Endothelial cell of umbilical vein (primary cell): ENCODE measurements around the gene GAL. TPM values are rescaled to one million over a fixed set of nuclear protein-coding genes. Genes with fewer than 3 reads are reported as not detected.

Experiments used
- BruUV-seq: library from RNA; stranded (reverse); fragments of 400-500 nt; replicated peaks from 2 replicates; lab custom pipeline; 2021; lab: Mats Ljungman, UMichigan
- CTCF ChIA-PET: fragments of 300-600, 350-600 bp; sonication (Branson Sonifier 250); formaldehyde crosslinking; loops from one replicate; lab custom pipeline; 2021; ENCODE audit warnings: antibody characterized with exemption, inconsistent platforms; lab: Charles Lee
- POLR2A ChIA-PET: fragments of 300-600, 350-600 bp; sonication (Branson Sonifier 250); formaldehyde crosslinking; loops from one replicate; lab custom pipeline; 2021; ENCODE audit warnings: antibody characterized with exemption, inconsistent platforms; lab: Charles Lee
- DNase-seq: peaks from one replicate; pipeline ENCODE4 v3.0.0-alpha.2; 2011; ENCODE audit warnings: low read depth, low spot score
- FAIRE-seq: peaks from 2 replicates; lab custom pipeline; 2011; peaks lifted over from hg19 to GRCh38; lab: Jason Lieb, UNC
- H2AFZ ChIP-seq: 2 replicates; pipeline ENCODE4 v1.6.0; 2012; ENCODE audit warnings: low read depth, low read length, control low read depth, inconsistent platforms
- H3K27ac ChIP-seq: 2 replicates; pipeline ENCODE4 v1.5.1; 2011; ENCODE audit warnings: low read depth, mild to moderate bottlenecking, control low read depth, low read length, moderate library complexity; ENCODE audit not compliant: insufficient read depth
- H3K27me3 ChIP-seq, 2 experiments: 2 replicates each; pipeline versions ENCODE4 v1.6.0 to v1.6.1; 2011; ENCODE audit warnings: low read length in 2 of 2, mixed read lengths in 1 of 2; ENCODE audit not compliant: control insufficient read depth in 2 of 2, insufficient read depth in 2 of 2
- H3K36me3 ChIP-seq, 2 experiments: 2 replicates in 1 of 2; 3 replicates in 1 of 2; pipeline ENCODE4 v1.5.1; 2011; ENCODE audit warnings: low read length in 2 of 2, mild to moderate bottlenecking in 1 of 2, moderate library complexity in 1 of 2; ENCODE audit not compliant: control insufficient read depth in 2 of 2, insufficient read depth in 2 of 2; ENCODE audit errors: extremely low read depth in 1 of 2
- H3K4me1 ChIP-seq: 3 replicates; pipeline ENCODE4 v1.5.1; 2011; ENCODE audit warnings: mild to moderate bottlenecking, low read length; ENCODE audit not compliant: control insufficient read depth, insufficient read depth; ENCODE audit errors: extremely low read depth
- H3K4me2 ChIP-seq: 2 replicates; pipeline ENCODE4 v1.6.1; 2011; ENCODE audit warnings: low read length, control low read depth, mixed read lengths; ENCODE audit not compliant: insufficient read depth
- H3K4me3 ChIP-seq, 3 experiments: fragments of 200-600 bp in 1 of 3; sonication (generic), shearing (Covaris generic) in 1 of 3; replicated peaks in 1 of 3; 2 replicates each; pipeline ENCODE4 v1.5.1; 2011 to 2016; ENCODE audit warnings: control low read depth in 3 of 3, low read length in 3 of 3, mild to moderate bottlenecking in 2 of 3, inconsistent platforms in 1 of 3, low read depth in 1 of 3, moderate library complexity in 1 of 3; ENCODE audit not compliant: insufficient read depth in 1 of 3
- H3K79me2 ChIP-seq: 2 replicates; pipeline ENCODE4 v1.6.0; 2012; ENCODE audit warnings: low read length, inconsistent platforms; ENCODE audit not compliant: control insufficient read depth, insufficient read depth
- H3K9ac ChIP-seq: replicated peaks from 2 replicates; pipeline ENCODE3; 2011; ENCODE audit warnings: low read length, control low read depth; ENCODE audit not compliant: insufficient read depth; ENCODE audit errors: extremely low read depth
- H3K9me1 ChIP-seq: replicated peaks from 3 replicates; pipeline ENCODE4 v1.6.0; 2011; ENCODE audit warnings: mild to moderate bottlenecking, low read length; ENCODE audit not compliant: control insufficient read depth, insufficient read depth; ENCODE audit errors: extremely low read depth
- H3K9me3 ChIP-seq: replicated peaks from 2 replicates; pipeline ENCODE4 v1.5.1; 2012; ENCODE audit warnings: low read length, inconsistent platforms; ENCODE audit not compliant: control insufficient read depth, insufficient read depth
- H4K20me1 ChIP-seq: replicated peaks from 2 replicates; pipeline ENCODE3; 2011; ENCODE audit warnings: mild to moderate bottlenecking, low read length; ENCODE audit not compliant: control insufficient read depth, insufficient read depth; ENCODE audit errors: extremely low read depth
- CTCF ChIP-seq, 2 donors: IDR thresholded peaks; 1 replicate in 1 of 2; 2 replicates in 1 of 2; pipeline ENCODE4 v1.5.1; 2011; ENCODE audit warnings: low read length in 2 of 2, mild to moderate bottlenecking in 2 of 2, moderate library complexity in 2 of 2, control low read depth in 1 of 2, inconsistent platforms in 1 of 2, low read depth in 1 of 2; ENCODE audit not compliant: insufficient read depth in 1 of 2; ENCODE audit errors: extremely low read depth in 1 of 2
- EZH2 ChIP-seq: IDR thresholded peaks from 2 replicates; pipeline ENCODE4 v1.6.1; 2012; ENCODE audit warnings: borderline replicate concordance, low read depth, mild to moderate bottlenecking, moderate library complexity, low read length, inconsistent platforms; ENCODE audit not compliant: severe bottlenecking
- FOS ChIP-seq: IDR thresholded peaks from 2 replicates; pipeline ENCODE4 v1.6.1; 2011; ENCODE audit warnings: mild to moderate bottlenecking, low read length, moderate library complexity, borderline replicate concordance; ENCODE audit not compliant: insufficient read depth
- GATA2 ChIP-seq: IDR thresholded peaks from 2 replicates; pipeline ENCODE4 v1.7.0; 2011; ENCODE audit warnings: low read depth, mild to moderate bottlenecking, moderate library complexity, mixed read lengths, low read length; ENCODE audit not compliant: insufficient read length, insufficient read depth
- JUN ChIP-seq: IDR thresholded peaks from 2 replicates; pipeline ENCODE4 v1.6.1; 2011; ENCODE audit warnings: borderline replicate concordance, low read depth; ENCODE audit not compliant: insufficient read length, insufficient read depth
- MAX ChIP-seq: IDR thresholded peaks from 2 replicates; pipeline ENCODE4 v1.6.1; 2011; ENCODE audit not compliant: insufficient read depth, insufficient read length
- MYC ChIP-seq: IDR thresholded peaks from one replicate; pipeline ENCODE4 v1.6.1; 2011; ENCODE audit warnings: mild to moderate bottlenecking, low read depth, low read length
- POLR2A ChIP-seq: IDR thresholded peaks from 2 replicates; pipeline ENCODE4 v1.6.1; 2012; ENCODE audit warnings: low read depth, mild to moderate bottlenecking, control low read depth, low read length
- POLR2AphosphoS5 ChIP-seq: IDR thresholded peaks from 2 replicates; pipeline ENCODE4 v1.6.1; 2012; ENCODE audit warnings: low read depth, mild to moderate bottlenecking, control low read depth, low read length, moderate library complexity; ENCODE audit not compliant: insufficient read depth
- dilution Hi-C: fragments of 300-500 bp; cut with MboI; formaldehyde crosslinking; loops from one replicate; pipeline ENCODE4 v1.15.0; 2019; ENCODE audit warnings: low sequenced_read_pairs; ENCODE audit not compliant: extremely low pct_ligation_motif_present
- intact Hi-C: fragments of 100-400 bp; cut with micrococcal nuclease; formaldehyde crosslinking; loops from one replicate; pipeline ENCODE4 v1.10.0; 2022
- polyA plus RNA-seq, 4 experiments: library from polyadenylated mRNA; depleted of rRNA in 3 of 4; stranded (reverse) in 3 of 4; unstranded in 1 of 4; fragments of >200 nt; gene quantifications; 2 replicates each; pipeline versions ENCODE4 v1.2.1 to v1.2.3, GENCODE V29; 2011 to 2012; ENCODE audit warnings: missing spikeins in 1 of 4
- total RNA-seq: library from RNA; stranded (reverse); gene quantifications from 2 replicates; pipeline ENCODE4 v1.2.3, GENCODE V29; 2021

Gene GAL
- total and polyA plus RNA-seq, 2 donors (not counting 3 experiments of a cell fraction or from before 2014, with no cell fraction given) = 1.2 to 9.8 TPM

GRCh38 chr11:68734111-68734510 is 49.8 kb downstream of the GAL start:
- no peak for TF ChIP-seq FOS
- TF ChIP-seq CTCF (IDR thresholded peaks at IDR 0.05; ENCODE audit: extremely low read depth in 1 of 2, insufficient read depth in 1 of 2, low read depth in 1 of 2, low read length in 2 of 2) = no peak
- no peak for TF ChIP-seq POLR2A
- no peak for TF ChIP-seq GATA2
- TF ChIP-seq MAX = no peak
- TF ChIP-seq MYC = no peak
- no peak for TF ChIP-seq JUN
- no peak for TF ChIP-seq EZH2
- TF ChIP-seq POLR2AphosphoS5 = no peak
- no peak overlapping the region for H3K9ac ChIP-seq
- no peaks in the 10 kb centered on the region for H3K9me1 ChIP-seq
- no peaks in the 10 kb centered on the region for H3K36me3 ChIP-seq
- no peak for FAIRE-seq
- ChIA-PET CTCF (interaction anchor here (0.7 to 1.3 kb wide), 3 partner anchors 15 to 101 kb away, joined by 3 read pairs; no protein-coding TSS in a partner anchor), POLR2A (no interaction called here)
- peaks cover 0 to 10% of the 10 kb centered on the region in 2 experiments for H3K27me3 ChIP-seq
- dilution Hi-C loops (no loop called here), intact Hi-C loops (no loop called here)
- BruUV-seq = no TSS peak
- H3K79me2 ChIP-seq = no peaks in the 10 kb centered on the region
- no peak overlapping the region for H2AFZ ChIP-seq
- H4K20me1 ChIP-seq = no peaks in the 10 kb centered on the region
- H3K4me2 ChIP-seq = no peak overlapping the region
- no peak overlapping the region for H3K27ac ChIP-seq
- DNase-seq = no peak
- H3K4me1 ChIP-seq = no peaks in the 10 kb centered on the region
- no peak overlapping the region for H3K4me3 ChIP-seq
- no peaks in the 10 kb centered on the region for H3K9me3 ChIP-seq
